MM.1S (cell line): Measurements from ENCODE around the gene TMEM191C.
"Not testable (repeated sequence)": the region's sequence is repeated elsewhere in the genome, so short reads cannot be mapped to it uniquely, and the experiment has no call there.

ENCODE experiments used
- EZH2 ChIP-seq: fragments of 300-600 bp; sonication (generic); optimal IDR thresholded peaks from 2 replicates; pipeline ENCODE3; 2017; ENCODE audit warnings: low read depth, mild to moderate bottlenecking, antibody characterized with exemption, low read length, mixed read lengths
- TF ChIP-seq, protein P1 (sequence below): fragments of 300-600 bp; sonication (generic); IDR thresholded peaks from 2 replicates; pipeline ENCODE4 v1.5.1; 2016; ENCODE audit warnings: antibody characterized with exemption, low read length, mixed read lengths

DNA sequence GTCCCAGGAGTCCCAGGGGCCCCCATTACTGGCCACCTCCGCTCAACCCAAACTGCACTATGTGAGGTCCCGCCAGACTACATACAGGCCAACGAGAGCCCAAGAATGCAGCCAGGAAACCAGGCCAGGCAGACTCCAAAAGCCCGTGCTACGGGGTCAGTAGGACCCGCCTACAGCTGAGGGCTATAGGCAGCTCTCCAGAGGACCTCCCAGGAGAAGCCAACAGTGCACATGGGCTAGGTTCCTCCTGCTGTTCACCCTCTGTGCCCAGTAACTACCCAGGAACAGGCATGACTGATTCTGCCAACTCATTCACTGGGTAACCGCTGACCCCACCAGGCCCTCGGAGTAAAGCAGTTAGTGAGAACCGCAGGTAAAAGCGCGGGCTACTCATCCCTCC, 44.8 kb downstream of the TMEM191C start:
- TF ChIP-seq, protein P1, sequence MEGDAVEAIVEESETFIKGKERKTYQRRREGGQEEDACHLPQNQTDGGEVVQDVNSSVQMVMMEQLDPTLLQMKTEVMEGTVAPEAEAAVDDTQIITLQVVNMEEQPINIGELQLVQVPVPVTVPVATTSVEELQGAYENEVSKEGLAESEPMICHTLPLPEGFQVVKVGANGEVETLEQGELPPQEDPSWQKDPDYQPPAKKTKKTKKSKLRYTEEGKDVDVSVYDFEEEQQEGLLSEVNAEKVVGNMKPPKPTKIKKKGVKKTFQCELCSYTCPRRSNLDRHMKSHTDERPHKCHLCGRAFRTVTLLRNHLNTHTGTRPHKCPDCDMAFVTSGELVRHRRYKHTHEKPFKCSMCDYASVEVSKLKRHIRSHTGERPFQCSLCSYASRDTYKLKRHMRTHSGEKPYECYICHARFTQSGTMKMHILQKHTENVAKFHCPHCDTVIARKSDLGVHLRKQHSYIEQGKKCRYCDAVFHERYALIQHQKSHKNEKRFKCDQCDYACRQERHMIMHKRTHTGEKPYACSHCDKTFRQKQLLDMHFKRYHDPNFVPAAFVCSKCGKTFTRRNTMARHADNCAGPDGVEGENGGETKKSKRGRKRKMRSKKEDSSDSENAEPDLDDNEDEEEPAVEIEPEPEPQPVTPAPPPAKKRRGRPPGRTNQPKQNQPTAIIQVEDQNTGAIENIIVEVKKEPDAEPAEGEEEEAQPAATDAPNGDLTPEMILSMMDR = not testable (repeated sequence)
- not testable (repeated sequence) for TF ChIP-seq EZH2
